HG02759 (cell line): ENCODE measurements around the gene PYGO1.
A peak's percentile ranks its signal among the peaks of the same experiment; 100 is the strongest.

Experiments
- ATAC-seq: cut with Tn5 transposase; IDR thresholded peaks from one replicate; pipeline ENCODE4 v1.9.1; 2021; ENCODE audit warnings: mild to moderate bottlenecking, moderate library complexity; ENCODE audit not compliant: unreplicated experiment

PYGO1 gene

GRCh38 chr15:55574096-55574495, 14.0 kb downstream of the PYGO1 start:
- no peak for ATAC-seq

DNA sequence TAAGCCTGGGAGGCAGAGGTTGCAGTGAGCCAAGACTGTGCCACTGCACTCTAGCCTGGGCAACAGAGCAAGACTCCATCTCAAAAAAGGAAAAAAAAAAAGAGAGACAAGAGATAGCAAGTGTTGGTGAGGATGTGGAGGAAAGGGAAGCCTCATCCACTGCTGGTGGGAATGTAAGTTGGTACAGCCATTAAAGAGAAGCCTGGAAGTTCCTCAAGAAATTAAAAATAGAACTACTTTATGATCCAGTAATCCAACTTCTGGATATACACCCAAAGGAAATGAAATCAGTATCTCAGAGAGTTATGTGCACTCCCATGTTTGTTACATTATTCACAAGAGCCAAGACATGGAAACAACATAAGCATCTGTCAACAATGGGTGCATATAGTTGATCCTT, 14.9 kb downstream of the PYGO1 start:
- no peak for ATAC-seq

DNA sequence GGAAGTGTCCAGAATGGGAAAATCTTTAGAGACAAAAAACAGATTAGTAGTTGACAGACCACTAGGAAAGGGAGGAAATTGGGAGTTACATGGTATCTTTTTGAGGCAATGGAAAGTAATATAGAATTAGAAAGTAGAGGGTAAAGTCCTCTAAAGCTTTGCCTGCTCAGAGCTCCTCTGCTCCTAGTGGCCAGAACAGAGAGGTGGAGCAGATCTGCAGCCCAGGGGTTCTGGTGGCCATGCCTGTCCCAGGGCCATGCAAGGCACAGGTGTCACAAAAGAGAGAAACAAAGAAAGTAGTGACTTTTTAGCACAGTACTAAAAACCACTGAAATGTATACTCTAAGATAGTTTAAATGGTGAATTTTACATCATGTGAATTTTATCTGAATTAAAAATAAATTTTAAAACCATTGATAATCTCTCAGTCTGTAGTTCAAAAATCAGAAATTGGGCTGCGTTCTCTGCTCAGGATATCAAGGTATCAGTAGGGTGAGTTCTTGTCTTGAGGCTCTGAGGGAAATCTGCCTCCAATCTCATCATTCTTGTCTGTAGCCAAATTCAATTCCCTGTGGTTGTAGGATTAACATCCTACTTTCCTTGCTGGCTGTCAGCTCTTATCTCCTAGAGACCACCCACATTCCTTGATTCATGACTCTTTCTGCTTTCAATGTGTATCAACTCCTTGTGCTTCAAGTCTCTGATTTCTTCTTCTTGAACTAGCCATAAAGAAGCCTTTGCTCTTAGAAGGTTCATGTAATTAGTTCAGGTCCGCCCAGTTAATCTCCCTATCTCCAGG, 23.6 kb downstream of the PYGO1 start:
- ATAC-seq = no peak

DNA sequence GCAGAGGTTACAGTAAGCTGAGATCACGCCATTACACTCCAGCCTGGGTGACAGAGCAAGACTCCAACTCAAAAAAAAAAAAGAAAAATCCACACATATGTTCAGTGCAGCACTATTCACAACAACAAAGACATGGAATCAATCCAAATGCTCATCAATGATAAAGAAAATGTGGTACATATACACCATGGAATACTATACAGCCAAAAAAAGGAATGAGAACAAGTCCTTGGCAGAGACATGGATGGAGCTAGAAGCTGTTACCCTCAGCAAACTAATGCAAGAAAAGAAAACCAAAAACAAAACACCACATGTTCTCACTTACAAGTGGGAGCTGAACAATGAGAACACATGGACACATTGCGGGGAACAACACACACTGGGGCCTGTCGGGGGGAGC, 25.5 kb downstream of the PYGO1 start:
- no peak for ATAC-seq

- no peak for ATAC-seq
Measured at GRCh38 chr15:55555089-55555488, 33.1 kb downstream of the PYGO1 start.

DNA sequence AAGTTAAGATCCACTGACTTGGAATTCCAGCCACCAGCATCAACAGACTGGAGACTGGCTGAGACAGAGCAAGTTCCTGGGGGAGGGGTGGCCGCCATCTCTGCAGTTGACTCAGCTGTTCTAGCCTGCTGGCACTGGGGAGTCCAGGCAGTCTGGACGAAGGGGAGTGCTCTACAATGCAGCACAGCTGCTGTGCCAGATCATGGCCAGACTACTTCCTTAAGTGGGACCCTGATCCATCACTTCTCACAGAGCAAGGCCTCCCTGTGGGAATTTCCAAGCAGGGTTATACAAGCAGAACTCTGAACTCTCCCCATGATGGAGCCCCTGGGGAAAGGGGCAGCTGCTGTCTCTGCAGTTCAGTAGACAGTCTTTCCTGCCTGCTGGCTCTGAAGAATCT, 35.2 kb downstream of the PYGO1 start:
- ATAC-seq = no peak

GRCh38 chr15:55552451-55552850, 35.7 kb downstream of the PYGO1 start:
- no peak for ATAC-seq

GRCh38 chr15:55549305-55549704, 38.8 kb downstream of the PYGO1 start:
- ATAC-seq = no peak

GRCh38 chr15:55546718-55547117, 41.4 kb downstream of the PYGO1 start:
- ATAC-seq = no peak

GRCh38 chr15:55535436-55535835, 52.7 kb downstream of the PYGO1 start:
- no peak for ATAC-seq

GRCh38 chr15:55532944-55533343, 55.2 kb downstream of the PYGO1 start:
- no peak for ATAC-seq

GRCh38 chr15:55530861-55531313, 57.3 kb downstream of the PYGO1 start:
- ATAC-seq = no peak

DNA sequence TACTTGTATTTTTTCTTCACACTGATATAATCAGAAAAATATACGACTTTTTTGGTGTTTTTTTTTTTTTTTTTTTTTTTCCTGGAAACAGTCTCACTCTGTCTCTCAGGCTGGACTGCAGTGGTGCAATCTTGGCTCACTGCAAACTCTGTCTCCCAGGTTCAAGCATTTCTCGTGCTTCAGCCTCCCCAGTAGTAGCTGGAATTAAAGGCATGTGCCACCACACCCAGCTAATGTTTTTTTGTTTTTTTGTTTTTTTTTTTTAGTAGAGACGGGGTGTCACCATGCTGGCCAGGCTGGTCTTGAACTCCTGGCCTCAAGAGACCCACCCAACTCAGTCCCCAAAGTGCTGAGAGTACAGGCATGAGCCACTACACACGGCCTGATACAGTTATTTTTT, 59.3 kb downstream of the PYGO1 start:
- ATAC-seq = no peak

DNA sequence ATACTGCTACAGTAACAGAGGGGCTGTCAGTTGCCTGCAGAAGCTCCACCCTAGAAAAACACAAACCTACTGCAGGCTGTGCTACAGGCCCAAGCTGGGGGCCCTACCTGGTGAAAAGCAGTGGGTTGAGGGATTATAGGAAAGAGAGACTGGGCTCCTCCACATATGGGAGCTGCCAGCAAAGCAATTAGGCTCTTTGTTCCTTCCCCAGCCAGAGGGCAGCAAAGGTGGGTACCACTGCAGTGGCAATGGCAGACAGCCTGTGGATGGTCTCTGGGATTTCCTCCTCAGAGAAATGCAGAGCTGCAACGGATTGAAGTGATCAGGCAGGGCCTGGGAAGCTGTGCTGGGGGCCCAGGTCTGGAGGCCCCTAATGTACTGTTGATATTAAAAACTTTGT, 61.0 kb downstream of the PYGO1 start:
- no peak for ATAC-seq

DNA sequence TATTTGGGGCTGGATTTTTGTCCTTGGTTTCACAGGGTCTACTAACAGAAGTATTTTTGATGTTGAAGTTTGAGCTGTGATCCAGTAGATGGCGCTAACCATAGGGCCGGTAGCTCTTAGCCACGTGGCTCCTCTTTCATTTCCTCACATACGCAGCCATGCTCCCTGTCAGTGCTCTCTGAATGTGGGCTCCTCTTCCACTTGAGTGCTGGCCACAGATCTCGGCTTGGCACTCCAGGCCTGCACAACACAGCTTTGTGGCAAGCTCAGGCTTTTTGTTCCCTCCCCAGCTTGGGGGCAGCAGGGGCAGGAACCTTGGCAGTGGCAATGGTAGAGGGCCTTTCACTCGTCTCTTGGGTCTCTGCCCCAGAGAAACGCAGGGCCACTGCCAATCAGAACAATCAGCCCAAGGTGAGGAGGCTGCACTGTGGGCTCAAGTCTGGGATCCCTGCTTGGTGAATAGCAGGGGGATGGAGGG, 61.5 kb downstream of the PYGO1 start:
- ATAC-seq = peak; percentile 85

DNA sequence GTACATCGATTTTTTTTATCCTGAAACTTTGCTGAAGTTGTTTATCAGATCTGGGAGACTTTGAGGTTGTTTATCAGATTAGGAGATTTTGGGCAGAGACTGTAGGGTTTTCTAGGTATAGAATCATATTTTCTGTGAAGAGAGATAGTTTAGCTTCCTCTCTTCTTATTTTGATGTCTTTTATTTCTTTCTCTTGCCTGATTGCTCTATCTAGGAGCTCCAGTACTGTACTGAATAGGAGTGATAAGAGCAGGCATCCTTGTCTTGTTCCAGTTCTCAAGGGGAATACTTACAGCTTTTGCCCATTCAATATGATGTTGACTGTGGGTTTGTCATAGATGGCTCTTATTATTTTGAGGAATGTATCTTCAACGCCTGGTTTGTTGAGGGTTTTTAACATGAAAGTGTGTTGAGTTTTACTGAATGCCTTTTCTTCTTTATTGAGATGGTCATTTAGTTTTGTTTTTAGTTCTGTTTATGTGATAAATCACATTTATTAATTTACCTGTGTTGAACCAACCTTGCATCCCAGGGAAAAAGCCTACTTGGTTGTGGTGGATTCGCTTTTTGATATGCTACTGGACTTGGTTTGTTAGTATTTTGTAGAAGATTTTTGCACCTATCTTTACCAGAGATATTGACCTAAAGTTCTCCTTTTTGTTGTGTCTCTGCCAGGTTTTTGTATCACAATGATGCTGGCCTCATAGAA, 65.2 kb downstream of the PYGO1 start:
- no peak for ATAC-seq

DNA sequence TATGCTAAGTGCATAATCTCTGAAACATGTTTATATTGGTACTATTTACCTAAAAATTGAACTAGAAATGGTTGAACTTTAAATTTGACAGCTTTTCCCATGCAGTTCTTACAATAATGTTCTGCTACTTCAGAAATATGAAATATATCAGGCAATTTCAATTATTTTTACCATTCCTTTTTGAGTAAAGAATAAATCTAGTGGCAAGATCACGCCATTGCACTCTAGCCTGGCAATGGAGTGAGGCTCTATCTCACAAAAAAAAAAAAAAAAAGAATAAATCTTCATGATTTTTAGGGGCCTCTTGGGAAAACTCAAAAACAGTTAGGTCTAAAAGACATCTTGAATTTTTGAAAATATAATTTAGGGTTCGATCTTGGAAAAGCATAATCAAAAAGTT, 69.5 kb downstream of the PYGO1 start:
- ATAC-seq = no peak

DNA sequence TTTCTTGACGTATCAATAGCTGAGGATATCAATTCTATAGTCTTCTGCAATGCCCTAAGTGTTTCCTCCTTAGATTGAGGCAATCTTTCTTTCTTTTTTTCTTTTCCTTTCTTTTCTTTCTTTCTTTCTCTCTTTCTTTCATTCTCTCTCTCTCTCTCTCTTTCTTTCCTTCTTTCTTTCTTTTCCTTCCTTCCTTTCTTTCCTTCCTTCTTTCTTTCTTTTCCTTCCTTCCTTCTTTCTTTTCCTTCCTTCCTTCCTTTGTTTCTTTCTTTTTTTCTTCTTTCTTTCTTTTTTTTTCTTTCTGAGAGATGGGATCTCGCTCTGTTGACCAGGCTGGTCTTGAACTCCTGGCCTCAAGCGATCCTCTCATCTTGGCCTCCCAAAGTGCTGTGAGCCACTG, 70.1 kb downstream of the PYGO1 start:
- ATAC-seq = no peak

DNA sequence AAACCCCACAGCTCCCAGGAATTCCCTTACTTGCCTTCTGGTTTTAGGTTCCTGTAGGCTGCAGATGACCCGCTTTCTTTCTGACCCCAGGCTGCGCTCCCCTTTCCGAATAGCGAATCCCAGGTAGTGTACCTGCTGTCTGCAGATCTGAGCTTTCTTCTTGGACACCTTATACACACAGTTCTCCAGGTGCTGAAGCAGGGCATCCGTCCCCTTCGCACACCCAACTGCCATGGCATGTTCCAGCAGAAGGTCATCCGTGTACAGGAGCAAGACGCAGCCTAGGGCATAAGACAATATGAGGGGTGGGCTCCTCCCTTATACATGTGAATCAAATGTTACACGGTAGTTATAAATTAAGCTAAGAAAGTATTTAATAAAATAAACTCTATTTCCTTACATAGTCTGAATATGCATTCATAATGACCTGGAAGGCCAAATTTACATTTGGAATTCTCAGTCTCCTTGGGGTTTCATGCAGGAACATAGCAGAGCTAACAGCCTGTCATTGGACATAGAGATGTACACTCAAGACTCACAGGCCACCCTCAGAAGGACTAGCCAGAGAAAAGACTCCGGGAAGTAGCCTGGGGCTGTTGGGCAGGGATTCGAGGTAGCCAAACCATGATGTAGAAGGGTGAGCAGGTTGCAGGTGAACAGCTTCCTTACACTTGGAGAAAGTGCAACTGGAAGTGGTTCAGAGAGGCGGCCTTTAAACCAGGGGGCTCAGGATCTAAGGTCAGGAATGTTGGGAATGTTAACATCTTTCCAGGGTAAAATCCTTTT, 72.0 kb downstream of the PYGO1 start:
- ATAC-seq = no peak

GRCh38 chr15:55515491-55515890, 72.7 kb downstream of the PYGO1 start:
- no peak for ATAC-seq

GRCh38 chr15:55514414-55514850, 73.7 kb downstream of the PYGO1 start:
- ATAC-seq = no peak
